GM23338 (cell line): ENCODE measurements around the gene KCNMB2.

Source experiments
- CREB1 ChIP-seq: fragments of 250-450 bp; sonication (Bioruptor Pico); IDR thresholded peaks from 2 replicates; pipeline ENCODE4 v1.5.0; 2020; ENCODE audit warnings: low read depth, mild to moderate bottlenecking, moderate library complexity
- EZH2 ChIP-seq: fragments of 200-600 bp; sonication (generic); IDR thresholded peaks from one replicate; pipeline ENCODE4 v1.8.0; 2017; ENCODE audit warnings: antibody characterized with exemption, mild to moderate bottlenecking, low read depth; ENCODE audit not compliant: unreplicated experiment
- EZH2phosphoT487 ChIP-seq: fragments of 200-600 bp; sonication (generic); IDR thresholded peaks from one replicate; pipeline ENCODE4 v1.8.1; 2018; ENCODE audit warnings: antibody characterized with exemption; ENCODE audit not compliant: unreplicated experiment
- JUNB ChIP-seq: IDR thresholded peaks from one replicate; pipeline ENCODE4 v1.6.1; 2016; ENCODE audit warnings: antibody characterized with exemption; ENCODE audit not compliant: unreplicated experiment
- POLR2AphosphoS5 ChIP-seq: IDR thresholded peaks from 2 replicates; pipeline ENCODE4 v1.6.1; 2016; ENCODE audit warnings: antibody characterized with exemption, low read depth
- STAT1 ChIP-seq: IDR thresholded peaks from one replicate; pipeline ENCODE4 v1.6.1; 2016; ENCODE audit warnings: antibody characterized with exemption; ENCODE audit not compliant: unreplicated experiment
- ZNF114 ChIP-seq: fragments of 250-450 bp; sonication (Bioruptor Pico); IDR thresholded peaks from 2 replicates; pipeline ENCODE4 v1.5.0; 2020; ENCODE audit warnings: mild to moderate bottlenecking, moderate library complexity
- TF ChIP-seq, protein P1 (sequence below), 2 experiments: fragments of 200-600 bp in 1 of 2; sonication (generic) in 1 of 2; conservative IDR thresholded peaks; 2 replicates each; pipeline versions ENCODE4 v1.5.1 to v1.6.1; 2016 to 2017; ENCODE audit warnings: antibody characterized with exemption in 2 of 2, low read depth in 2 of 2, mild to moderate bottlenecking in 2 of 2, moderate library complexity in 1 of 2
- TF ChIP-seq, protein P2 (sequence below): IDR thresholded peaks from one replicate; pipeline ENCODE4 v1.6.1; 2018; ENCODE audit warnings: antibody characterized with exemption; ENCODE audit not compliant: unreplicated experiment

DNA sequence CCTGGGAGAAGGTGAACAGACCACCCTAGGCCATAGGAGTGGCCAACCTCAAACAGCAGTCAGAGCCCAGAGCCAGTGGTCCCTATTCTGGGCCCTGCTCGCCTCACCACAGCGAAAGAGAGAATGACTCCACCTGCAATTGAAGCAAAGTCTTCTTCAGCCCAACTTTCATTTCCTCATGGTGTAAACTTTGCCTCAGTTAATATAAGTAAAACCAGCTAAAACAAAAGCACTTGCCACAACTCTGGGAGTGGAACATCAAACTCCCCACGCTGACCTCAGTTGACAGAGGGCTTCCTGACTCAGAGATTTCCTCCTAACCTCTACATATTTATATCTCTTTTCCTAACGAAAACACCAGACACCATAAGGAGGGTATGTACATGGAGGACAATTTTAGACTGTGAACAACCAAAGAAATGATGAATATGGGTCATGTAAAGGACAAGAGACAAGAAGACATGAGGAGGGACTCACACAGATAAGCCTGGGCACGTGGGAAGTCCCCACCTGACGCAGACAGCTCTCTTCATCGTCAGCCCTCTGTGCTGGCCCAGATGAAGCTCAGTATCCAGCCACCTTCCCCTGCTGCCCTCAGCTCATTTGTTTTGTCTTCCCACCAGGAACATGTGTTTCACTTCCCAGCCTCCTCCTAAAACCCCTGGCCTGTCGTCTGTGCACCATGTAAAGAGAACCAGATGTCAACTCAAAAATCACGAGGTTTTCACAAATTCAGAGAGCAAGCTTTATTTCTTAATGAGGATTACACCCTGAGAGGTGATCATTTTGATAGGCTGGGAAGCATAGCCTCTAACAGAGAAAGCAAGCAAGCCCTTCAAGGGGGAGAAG lies 140.9 kb downstream of the KCNMB2 start:
- TF ChIP-seq POLR2AphosphoS5 (no peak), CREB1 (CRISPR knock-in tag) (no peak), STAT1 (no peak), EZH2 (no peak), EZH2phosphoT487 (no peak), JUNB (no peak), ZNF114 (CRISPR knock-in tag) (no peak)
- TF ChIP-seq, protein P1, sequence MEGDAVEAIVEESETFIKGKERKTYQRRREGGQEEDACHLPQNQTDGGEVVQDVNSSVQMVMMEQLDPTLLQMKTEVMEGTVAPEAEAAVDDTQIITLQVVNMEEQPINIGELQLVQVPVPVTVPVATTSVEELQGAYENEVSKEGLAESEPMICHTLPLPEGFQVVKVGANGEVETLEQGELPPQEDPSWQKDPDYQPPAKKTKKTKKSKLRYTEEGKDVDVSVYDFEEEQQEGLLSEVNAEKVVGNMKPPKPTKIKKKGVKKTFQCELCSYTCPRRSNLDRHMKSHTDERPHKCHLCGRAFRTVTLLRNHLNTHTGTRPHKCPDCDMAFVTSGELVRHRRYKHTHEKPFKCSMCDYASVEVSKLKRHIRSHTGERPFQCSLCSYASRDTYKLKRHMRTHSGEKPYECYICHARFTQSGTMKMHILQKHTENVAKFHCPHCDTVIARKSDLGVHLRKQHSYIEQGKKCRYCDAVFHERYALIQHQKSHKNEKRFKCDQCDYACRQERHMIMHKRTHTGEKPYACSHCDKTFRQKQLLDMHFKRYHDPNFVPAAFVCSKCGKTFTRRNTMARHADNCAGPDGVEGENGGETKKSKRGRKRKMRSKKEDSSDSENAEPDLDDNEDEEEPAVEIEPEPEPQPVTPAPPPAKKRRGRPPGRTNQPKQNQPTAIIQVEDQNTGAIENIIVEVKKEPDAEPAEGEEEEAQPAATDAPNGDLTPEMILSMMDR (conservative IDR thresholded peaks at IDR 0.05; ENCODE audit: low read depth in 2 of 2), result no peak
- TF ChIP-seq, protein P2, sequence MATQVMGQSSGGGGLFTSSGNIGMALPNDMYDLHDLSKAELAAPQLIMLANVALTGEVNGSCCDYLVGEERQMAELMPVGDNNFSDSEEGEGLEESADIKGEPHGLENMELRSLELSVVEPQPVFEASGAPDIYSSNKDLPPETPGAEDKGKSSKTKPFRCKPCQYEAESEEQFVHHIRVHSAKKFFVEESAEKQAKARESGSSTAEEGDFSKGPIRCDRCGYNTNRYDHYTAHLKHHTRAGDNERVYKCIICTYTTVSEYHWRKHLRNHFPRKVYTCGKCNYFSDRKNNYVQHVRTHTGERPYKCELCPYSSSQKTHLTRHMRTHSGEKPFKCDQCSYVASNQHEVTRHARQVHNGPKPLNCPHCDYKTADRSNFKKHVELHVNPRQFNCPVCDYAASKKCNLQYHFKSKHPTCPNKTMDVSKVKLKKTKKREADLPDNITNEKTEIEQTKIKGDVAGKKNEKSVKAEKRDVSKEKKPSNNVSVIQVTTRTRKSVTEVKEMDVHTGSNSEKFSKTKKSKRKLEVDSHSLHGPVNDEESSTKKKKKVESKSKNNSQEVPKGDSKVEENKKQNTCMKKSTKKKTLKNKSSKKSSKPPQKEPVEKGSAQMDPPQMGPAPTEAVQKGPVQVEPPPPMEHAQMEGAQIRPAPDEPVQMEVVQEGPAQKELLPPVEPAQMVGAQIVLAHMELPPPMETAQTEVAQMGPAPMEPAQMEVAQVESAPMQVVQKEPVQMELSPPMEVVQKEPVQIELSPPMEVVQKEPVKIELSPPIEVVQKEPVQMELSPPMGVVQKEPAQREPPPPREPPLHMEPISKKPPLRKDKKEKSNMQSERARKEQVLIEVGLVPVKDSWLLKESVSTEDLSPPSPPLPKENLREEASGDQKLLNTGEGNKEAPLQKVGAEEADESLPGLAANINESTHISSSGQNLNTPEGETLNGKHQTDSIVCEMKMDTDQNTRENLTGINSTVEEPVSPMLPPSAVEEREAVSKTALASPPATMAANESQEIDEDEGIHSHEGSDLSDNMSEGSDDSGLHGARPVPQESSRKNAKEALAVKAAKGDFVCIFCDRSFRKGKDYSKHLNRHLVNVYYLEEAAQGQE, result no peak
